Stimulated activated CD4-positive, alpha-beta T cell treated with anti-CD3 and anti-CD28 coated beads, Interleukin-4, amount 100 ng/mL, for 4 hours (primary cell): ENCODE results near the gene CCDC150.
"Not testable (repeated sequence)": the region's sequence is repeated elsewhere in the genome, so short reads cannot be mapped to it uniquely, and the experiment has no call there.

Experiments
- DNase-seq, 2 experiments: peaks; one replicate each; pipeline ENCODE4 v3.0.0-alpha.2; 2020

CCDC150 gene

DNA sequence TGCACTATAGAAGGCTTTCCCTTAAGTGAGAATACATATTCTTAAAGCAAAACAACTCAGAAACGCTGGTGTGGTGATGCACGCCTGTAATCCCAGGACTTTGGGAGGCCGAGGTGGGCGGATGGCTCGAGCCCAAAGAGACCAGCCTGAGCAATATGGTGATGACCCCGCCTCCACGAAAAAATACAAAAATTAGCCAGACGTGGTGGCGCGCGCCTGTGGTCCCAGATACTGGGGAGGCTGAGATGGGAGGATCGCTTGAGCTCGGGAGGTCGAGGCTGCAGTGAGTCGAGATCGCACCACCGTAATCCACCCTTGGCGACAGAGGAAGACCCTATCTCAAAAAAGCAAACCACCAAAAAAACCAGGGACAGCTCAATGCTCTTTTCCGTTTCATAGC lies 750 bp upstream of the CCDC150 start:
- no peak for DNase-seq

DNA sequence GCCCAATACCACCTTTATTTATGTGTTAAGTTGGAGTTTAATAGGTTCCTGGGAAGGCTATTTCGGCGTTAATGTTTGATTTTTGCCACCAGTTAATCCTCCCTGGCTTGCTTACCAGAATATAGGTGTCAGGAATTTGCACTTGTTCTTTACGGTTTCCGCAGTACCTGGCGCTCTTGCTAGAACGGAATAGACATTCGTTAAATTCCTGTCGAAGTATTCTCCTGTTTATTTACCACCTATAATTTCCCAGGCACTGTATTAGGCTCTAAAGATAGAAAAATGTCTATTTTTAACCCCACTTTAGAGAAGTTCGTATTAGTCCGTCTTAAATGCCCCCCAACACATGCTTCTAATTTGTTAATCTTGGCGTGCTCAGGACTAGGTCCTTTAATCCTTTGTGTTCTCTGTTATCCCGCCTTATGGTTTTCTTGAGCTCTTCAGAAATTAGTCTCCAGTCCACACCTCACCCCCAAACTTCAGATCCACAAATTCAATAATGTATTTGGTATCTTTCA lies 575 bp downstream of the CCDC150 start:
- no peak for DNase-seq

DNA sequence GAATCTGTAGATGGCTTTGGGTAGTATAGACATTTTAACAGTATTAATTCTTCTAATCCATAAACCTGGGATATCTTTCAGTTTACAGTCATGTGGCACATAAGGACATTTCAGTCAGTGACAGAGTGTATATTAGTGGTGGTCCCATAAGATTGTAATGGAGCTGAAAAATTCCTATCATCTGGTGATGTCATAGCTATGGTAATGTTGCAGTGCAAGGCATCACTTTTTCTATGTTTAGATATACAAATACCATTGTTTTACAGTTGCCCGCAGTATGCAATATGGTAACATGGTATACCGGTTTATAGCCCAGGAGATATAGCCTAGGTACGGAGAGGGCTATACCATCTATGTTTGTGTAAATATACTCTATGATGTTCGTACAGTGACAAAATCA lies 9.7 kb downstream of the CCDC150 start:
- DNase-seq: no peak

DNA sequence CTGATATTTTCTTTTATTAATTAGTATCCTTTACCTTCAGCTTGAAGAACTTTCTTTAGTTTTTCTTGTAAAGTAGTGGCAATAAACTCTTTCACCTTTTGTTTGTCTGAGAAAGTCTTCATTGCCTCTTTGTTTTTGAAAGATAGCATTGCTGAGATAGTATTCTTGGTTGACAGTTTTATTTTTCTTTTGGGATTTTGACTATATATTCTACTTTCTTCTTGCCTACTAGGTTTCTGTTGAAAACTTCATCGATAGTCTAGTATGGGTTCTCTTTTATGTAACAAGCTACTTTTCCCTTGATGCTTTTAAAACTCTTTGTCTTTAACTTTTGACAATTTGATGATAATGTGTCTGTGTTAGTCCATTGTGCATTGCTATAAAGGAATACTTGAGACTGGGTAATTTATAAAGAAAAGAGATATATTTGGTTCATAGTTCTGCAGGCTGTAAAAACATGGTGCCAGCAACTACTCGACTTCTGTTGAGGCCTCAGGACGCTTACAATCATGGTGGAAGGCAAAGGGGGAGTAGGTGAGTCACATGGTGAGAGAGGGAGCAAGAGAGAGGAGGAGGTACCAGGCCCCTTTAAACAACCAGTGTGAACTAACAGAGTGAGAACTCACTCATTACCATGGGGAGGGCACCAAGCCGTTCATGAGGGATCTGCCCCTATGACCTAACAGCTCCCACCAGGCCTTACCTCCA lies 12.0 kb downstream of the CCDC150 start:
- DNase-seq: no peak

DNA sequence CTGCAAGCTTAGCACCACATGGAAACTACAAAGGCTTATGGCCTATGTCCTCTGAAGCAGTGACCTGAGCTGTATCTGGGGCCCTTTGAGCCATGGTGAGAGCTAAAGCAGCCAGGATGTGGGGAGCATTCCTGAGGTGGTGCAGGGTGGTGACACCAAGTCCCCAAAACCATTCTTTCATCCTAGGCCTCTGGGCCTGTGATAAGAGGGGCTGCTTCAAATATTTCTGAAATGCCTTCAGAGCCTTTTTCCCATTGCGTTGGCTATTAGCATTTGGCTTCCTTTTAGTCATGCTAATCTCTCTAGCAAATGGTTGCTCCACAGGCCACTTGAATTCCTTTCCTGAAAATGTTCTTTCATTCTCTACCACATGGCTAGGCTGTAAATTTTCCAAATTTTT lies 13.4 kb downstream of the CCDC150 start:
- no peak for DNase-seq

DNA sequence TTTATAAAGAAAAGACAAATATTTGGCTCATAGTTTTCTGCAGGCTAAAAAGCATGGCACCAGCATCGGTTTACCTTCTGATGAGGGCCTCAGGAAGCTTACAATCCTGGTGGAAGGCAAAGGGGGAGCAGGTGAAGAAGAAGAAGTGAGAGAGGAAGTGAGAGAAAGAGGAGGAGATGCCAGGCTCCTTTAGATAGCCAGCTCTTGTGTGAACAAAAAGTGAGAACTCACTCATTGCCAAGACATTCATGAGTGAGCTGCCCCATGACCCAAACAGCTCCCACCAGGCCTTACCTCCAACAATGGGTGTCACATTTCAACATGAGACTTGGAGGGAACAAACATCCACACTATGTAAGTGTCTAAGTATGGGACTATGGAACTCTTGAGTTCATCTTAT lies 14.3 kb downstream of the CCDC150 start:
- no peak for DNase-seq

DNA sequence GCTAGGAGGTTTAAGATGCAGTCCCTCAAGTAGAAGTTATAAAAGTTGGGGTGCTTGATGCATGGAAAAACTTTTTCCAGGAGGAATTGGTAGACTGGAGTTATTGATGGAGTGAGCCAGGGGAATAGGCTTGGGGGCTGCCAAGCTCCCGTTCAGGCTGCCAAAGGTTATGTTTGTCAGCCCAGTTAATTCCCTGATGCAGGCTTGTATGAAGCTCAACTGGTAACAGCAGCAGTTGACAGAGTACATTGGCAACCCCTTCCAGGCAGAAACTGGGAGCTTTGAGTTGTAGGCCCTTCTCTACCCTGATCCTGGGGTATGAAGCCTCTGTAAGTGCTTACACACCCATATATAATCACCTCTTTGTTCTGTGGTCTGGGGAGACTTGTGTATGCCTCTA lies 16.2 kb downstream of the CCDC150 start:
- no peak for DNase-seq

DNA sequence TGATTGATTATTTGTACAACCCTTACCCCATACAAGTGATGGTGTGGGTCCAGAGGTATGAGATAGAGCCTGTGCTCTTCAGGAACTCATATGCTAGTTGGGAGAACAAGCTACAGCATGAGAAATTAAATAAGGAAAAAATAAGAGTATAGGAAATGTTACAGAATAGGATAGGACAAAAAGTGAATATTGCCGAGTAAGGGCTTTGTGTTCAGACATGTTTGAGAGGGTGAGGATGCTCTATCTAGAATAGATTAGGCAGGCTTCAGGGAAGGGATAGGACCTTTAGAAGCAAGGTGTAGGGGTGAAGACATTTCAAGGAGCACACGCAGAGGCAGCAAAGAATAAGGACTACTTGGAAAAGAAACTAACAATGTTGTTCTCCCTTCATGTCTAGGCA lies 17.8 kb downstream of the CCDC150 start:
- DNase-seq: no peak

DNA sequence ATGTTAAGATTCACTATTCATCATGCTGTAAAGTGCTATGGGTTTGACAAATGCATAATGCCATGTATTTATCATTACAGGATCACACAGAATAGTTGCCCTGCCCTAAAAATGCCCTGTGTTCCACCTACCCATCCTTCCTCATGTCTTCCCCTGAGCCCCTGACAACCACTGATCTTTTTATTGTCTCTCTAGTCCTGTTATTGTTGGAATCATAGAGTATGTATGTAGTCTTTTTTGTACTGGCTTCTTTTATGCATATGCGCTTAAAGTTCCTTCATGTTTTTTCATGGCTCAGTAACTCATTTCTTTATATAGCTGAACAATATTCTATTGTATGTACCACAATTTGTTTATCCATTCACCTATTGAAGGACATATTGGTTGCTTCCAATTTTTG lies 20.3 kb downstream of the CCDC150 start:
- DNase-seq: no peak

DNA sequence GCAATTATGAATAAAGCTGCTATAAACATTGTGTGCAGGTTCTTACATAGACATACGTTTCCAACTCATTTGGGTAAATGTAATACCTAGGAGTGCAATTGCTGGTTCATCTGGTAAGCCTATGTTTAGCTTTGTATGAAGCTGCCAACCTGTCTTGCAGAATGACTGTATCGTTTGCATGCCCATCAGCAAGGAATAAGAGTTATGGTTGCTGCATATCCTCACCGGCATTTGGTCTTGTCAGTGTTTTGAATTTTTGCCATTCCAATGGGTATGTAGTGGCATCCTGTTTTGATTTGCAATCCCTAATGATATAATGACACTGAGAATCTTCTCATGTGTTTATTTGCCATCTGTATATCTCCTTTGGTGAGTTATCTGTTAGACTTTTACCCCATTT lies 20.7 kb downstream of the CCDC150 start:
- DNase-seq: no peak

DNA sequence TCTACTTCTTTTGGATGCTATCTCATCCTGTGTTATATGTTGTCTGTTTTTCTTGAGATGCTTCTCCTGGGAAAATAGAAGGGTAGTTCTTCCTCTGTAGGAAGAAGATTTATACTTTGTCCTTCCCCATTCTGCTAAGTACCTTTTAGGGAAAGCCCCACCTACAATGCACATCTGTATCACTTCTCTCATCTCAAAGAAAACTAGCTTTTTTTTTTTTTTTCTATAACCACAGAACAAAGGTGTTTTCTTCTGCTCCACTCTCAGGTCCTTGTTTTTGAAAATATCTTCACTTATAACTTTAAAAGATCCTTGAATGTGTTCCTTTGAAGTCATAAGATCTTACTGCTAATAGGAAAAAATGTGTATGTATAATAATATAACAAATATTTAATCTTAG lies 30.8 kb downstream of the CCDC150 start:
- no peak for DNase-seq

DNA sequence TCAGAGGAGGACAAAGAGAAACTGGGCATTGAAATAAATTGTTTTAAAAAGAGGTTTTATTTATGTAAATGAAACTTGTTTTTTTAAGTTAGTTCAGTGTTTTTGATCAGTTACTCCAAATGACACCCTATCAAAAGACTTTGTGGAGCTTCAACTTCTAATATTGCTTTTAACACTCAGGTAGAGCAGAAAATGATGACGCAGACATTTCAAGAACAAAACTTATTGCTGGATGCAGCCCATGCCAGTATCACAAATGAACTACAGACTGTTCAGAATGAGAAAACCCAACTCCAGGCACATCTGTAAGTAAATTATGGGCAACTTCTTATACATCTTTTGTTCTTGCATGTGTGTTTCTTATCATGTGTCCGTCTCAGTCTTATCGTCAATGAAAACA lies 36.4 kb downstream of the CCDC150 start:
- no peak for DNase-seq

DNA sequence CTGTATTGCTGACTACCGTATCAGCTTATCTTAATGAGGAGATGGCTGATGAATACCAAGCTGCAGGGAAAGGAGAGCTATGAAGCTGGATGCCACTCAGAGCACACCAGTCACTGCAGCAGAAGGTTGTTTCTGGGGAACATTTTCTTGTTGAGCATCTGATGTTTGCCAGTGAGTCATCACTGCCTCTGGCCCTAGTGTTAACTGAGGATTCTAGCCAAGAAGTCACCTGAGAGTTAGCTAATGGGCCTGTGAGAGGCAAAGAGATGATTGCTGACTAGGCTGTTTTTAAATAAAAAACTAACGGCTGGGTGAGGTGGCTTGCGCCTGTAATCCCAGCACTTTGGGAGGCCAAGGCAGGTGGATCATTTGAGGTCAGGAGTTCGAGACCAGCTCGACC lies 37.9 kb downstream of the CCDC150 start:
- DNase-seq: no peak

DNA sequence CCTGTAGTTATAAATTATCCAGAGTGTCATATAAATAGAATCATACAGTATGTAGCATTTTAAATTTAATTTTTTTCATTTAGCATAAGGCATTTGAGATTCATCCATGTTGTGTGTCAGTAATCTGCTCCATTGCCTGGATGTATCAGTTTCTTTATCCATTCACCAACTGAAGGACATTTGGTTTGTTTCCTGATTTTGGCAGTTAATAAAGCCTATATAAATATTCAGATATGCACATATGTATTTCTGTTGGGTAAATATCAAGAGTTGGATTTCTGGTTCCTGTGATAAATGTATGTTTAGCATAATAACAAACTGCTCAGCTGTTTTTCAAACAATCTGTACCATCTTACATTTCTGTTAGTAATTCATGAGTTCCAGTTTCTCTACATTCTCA lies 39.9 kb downstream of the CCDC150 start:
- no peak for DNase-seq

DNA sequence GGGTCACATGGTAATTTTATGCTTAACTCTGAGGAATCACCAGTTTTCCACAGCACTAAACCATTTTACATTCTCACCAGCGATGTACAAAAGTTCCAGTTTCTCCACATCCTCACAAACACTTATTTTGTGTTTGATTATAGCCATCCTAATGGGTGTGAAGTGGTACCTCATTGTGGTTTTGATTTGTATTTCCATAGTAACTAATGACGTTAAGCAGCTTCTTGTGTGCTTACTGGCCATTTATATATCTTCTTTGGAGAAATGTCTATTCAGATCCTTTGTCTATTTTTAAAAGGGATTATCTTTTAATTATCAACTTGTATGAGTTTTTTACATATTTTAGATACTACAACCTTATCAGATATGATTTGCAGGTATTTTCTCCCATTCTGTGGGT lies 42.0 kb downstream of the CCDC150 start:
- DNase-seq: no peak

DNA sequence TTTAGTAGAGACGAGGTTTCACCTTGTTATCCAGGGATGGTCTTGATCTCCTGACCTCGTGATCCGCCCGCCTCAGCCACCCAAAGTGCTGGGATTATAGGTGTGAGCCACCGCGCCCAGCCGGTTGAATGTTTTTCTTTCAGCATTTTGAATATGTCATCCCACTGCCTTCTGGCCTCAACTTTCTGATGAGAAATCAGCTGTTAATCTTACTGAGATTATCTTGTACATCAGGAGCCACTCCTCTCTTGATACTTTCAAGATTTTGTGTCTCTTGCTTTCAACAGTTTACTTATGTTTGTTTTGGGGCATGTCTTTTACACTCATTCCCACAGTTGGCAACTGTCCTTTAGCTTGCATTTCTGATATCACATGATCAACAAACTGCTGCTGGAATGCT lies 46.3 kb downstream of the CCDC150 start:
- no peak for DNase-seq

DNA sequence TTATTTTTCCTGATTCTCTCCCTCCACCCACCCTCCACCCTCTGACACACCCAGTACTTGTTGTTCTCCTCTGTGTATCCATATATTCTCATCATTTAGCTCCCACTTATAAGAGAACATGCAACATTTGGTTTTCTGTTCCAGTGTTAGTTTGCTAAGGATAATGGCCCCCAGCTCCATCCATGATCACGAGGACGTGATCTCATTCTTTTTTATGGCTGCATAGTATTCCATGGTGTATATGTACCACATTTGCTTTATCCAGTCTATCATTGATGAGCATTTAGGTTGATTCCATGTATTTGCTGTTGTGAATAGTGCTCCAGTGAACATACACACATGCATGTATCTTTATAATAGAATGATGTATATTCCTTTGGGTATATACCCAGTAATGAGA lies 47.2 kb downstream of the CCDC150 start:
- not testable (repeated sequence) for DNase-seq

DNA sequence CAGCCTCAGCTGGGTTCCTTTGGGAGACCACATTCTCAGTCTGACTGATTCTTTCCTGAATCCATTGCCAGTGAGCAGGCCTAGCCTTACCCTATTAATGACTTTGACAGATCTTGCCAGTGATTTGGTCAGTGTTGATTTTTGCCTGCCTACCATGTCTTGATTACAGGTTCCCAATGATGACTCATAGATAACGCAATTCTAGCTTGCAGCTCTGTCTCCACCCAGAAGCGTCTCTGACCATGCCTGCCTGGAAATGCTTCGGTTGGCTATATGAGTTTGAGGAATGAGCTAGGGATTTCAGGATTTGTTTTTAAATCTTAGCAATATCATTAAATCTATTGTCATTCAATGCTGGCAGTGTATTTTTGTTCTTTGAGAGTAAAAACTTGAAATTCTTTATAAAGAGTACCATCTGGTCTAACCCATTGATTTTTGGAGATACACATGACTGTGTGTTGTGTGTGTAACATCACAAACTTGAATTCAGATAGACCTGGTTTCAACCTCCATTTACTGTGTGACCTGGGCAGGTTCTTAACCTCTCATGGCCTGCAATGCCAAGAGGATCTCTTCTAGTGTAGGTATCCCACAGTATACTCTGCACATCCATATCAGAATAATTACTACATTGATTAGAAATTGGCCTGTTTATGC lies 57.0 kb downstream of the CCDC150 start:
- DNase-seq: no peak

DNA sequence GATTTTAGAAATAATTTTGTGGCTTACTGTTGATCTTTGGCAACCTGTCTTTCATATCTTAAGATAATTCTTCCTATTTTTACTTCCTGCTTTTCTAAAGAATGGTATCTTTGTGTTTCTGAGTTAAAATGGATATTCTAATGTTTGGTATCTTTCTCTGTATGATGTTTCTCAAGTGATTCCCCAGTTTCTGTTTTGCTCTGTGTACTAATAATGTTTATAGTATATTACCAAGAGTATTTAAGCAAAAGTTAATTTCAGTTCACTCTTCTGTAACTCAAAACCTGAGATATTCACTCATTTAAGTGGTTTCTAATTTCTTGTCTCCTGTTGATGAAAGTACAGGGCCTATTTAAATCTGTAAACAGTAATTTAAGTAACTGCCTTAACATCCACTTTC lies 58.3 kb downstream of the CCDC150 start:
- DNase-seq: no peak

DNA sequence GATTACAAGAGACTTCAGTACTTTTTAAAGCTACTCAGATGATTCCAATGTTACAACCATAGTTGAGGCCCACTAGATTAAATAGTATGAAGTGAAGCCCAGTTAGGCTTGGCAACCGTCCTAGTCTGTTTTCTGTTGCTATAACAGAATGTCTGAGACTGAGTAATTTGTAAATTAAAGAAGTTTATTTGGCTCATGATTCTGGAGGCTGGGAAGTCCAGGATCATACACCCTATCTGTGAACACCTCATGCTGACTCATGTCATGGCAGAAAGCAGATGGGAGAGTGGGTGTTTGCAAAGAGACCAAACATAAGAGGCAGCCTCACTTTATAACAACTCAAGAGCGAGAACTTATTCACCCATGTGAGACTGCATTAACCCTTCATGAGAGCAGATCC lies 63.1 kb downstream of the CCDC150 start:
- no peak for DNase-seq

DNA sequence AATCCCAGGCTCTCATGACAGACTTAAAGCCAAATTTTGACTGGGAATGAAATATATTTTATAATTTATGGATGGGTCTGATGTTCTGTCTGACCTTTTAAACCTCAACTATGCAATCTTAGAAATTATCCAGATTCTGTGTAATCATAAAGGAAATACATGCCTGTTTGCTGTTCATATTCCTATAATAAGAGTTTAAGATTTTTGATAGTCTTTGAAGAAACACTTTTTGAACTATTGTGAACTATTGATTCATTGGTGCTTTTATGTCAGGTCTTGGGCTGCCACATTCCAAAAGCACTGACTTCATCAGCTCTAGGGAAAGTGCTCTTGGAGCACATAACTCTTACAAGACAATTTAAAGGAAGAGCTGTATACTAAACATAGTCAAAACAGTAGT lies 64.2 kb downstream of the CCDC150 start:
- no peak for DNase-seq

DNA sequence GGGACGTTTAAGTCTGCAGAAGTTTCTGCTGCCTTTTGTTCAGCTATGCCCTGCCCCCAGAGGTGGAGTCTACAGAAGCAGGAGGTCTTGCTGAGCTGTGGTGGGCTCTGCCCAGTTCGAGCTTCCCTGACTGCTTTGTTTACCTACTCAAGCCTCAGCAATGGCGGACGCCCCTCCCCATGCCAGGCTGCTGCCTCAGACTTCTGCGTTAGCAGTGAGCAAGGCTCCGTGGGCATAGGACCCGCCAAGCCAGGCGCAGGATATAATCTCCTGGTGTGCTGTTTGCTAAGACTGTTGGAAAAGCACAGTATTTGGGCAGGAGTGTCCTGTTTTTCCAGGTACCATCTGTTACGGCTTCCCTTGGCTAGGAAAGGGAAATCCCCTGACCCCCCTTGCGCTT lies 70.5 kb downstream of the CCDC150 start:
- not testable (repeated sequence) for DNase-seq

DNA sequence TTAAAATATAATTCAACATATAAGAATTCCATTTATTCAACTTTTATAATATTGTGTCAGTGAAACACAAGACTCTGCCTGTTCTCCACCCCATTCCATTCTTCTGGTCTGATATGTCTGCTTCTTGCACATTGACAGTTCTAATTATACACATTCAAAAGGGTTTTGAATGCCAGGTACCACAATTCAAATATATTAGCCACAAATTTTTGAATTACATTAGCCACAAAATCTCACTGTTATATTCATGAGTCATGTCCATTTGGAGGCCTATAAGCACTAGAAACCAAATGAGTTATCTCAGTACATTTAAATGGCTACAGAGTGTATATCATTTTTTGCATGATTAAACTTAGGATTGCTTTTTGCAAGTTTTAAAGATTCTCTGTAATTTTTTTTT lies 72.1 kb downstream of the CCDC150 start:
- DNase-seq: no peak

DNA sequence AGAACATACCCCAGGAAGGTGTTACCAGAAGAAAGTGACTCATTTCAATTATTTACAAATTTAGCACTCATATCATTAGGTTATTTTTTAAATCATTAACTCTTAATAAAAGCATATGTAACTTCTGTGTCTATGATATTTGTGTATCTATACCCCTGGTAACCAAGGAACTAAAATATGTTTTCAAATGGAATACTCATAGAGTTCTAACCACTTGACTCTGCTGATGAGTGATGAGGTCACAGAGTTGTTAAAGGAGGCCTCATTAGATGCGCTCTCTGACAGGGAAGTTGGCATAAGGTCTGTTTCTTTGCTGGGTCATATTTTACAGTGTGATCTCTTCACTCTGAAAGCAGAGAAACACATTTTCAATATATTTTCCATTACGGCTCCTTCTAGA lies 73.4 kb downstream of the CCDC150 start:
- DNase-seq: no peak
